Dendritic cell treated with granulocyte-macrophage colony-stimulating factor and Interleukin-4, amounts not matched to agents 40 ng/mL and 50 ng/mL, for 4 days (primary cell): ENCODE data around the gene MRTFA.
"Not testable (repeated sequence)": the region's sequence is repeated elsewhere in the genome, so short reads cannot be mapped to it uniquely, and the experiment has no call there.

Experiments
- H3K27ac Mint-ChIP-seq: one replicate; pipeline ENCODE4 v1.8.0; 2022; ENCODE audit warnings: mild to moderate bottlenecking, mixed read lengths
- H3K27me3 Mint-ChIP-seq: one replicate; pipeline ENCODE4 v1.8.0; 2022; ENCODE audit warnings: mild to moderate bottlenecking, mixed read lengths
- H3K36me3 Mint-ChIP-seq: one replicate; pipeline ENCODE4 v1.8.0; 2022; ENCODE audit warnings: low read depth, mixed read lengths
- H3K4me1 Mint-ChIP-seq: one replicate; pipeline ENCODE4 v1.8.0; 2022; ENCODE audit warnings: low read depth, mixed read lengths
- H3K4me3 Mint-ChIP-seq: one replicate; pipeline ENCODE4 v1.8.0; 2022; ENCODE audit warnings: mild to moderate bottlenecking, moderate library complexity, mixed read lengths
- H3K9me3 Mint-ChIP-seq: one replicate; pipeline ENCODE4 v1.8.0; 2022; ENCODE audit warnings: mixed read lengths
- intact Hi-C: fragments of 100-400 bp; cut with micrococcal nuclease; formaldehyde crosslinking; loops from one replicate; pipeline ENCODE4 v1.15.0; 2022

MRTFA gene

GRCh38 chr22:40560551-40560950 lies 76.0 kb downstream of the MRTFA start:
- H3K9me3 Mint-ChIP-seq: no peaks in the 10 kb centered on the region
- intact Hi-C loops: no loop called here
- no peak overlapping the region for H3K27ac Mint-ChIP-seq
- peaks cover 13% of the 10 kb centered on the region for H3K36me3 Mint-ChIP-seq
- H3K4me3 Mint-ChIP-seq: no peak overlapping the region
- H3K27me3 Mint-ChIP-seq: no peaks in the 10 kb centered on the region
- H3K4me1 Mint-ChIP-seq: peaks cover 24% of the 10 kb centered on the region

- H3K27ac Mint-ChIP-seq: no peak overlapping the region
- peaks cover 12% of the 10 kb centered on the region for H3K4me1 Mint-ChIP-seq
- H3K4me3 Mint-ChIP-seq: no peak overlapping the region
- peaks cover 8% of the 10 kb centered on the region for H3K9me3 Mint-ChIP-seq
- intact Hi-C loops: no loop called here
- peaks cover 32% of the 10 kb centered on the region for H3K36me3 Mint-ChIP-seq
- H3K27me3 Mint-ChIP-seq: no peaks in the 10 kb centered on the region
These were observed 78.5 kb downstream of the MRTFA start for GRCh38 chr22:40557972-40558371.

- Mint-ChIP-seq H3K27ac (no peak overlapping the region), H3K36me3 (peaks cover 43% of the 10 kb centered on the region), H3K4me1 (peaks cover 5% of the 10 kb centered on the region), H3K4me3 (no peak overlapping the region), H3K9me3 (peaks cover 21% of the 10 kb centered on the region), H3K27me3 (no peaks in the 10 kb centered on the region)
- intact Hi-C loops: no loop called here
These were observed 79.9 kb downstream of the MRTFA start for GRCh38 chr22:40556641-40557040.

GRCh38 chr22:40554023-40554422 lies 82.5 kb downstream of the MRTFA start:
- H3K27me3 Mint-ChIP-seq, intact Hi-C loops, H3K27ac Mint-ChIP-seq, H3K4me1 Mint-ChIP-seq, H3K4me3 Mint-ChIP-seq: not testable (repeated sequence)
- Mint-ChIP-seq H3K9me3 (peaks cover 21% of the 10 kb centered on the region), H3K36me3 (peaks cover 43% of the 10 kb centered on the region)

DNA sequence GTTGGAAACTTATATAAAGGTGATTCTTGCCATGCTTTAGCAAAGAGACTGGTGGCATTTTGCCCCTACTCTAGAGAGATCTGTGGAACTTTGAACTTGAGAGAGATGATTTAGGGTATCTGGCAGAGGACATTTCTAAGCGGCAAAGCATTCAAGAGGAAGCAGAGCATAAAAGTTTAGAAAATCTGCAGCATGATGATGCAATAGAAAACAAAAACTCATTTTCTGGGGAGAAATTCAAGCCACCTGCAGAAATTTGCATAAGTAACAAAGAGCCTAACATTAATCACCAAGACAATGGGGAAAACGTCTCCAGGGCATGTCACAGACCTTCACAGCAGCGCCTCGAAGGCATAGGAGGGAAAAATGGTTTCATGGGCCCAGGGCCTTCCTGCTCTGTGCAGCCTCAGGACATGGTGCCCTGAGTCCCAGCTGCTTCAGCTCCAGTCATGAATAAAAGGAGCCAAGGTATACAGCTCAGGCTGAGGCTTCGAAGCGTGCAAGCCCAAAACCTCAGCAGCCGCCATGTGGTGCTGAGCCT lies 83.4 kb downstream of the MRTFA start:
- intact Hi-C loops: no loop called here
- H3K27ac Mint-ChIP-seq: no peak overlapping the region
- H3K4me3 Mint-ChIP-seq: no peak overlapping the region
- no peaks in the 10 kb centered on the region for H3K4me1 Mint-ChIP-seq
- no peaks in the 10 kb centered on the region for H3K27me3 Mint-ChIP-seq
- peaks cover 21% of the 10 kb centered on the region for H3K9me3 Mint-ChIP-seq
- H3K36me3 Mint-ChIP-seq: peaks cover 52% of the 10 kb centered on the region

GRCh38 chr22:40552070-40552469 lies 84.4 kb downstream of the MRTFA start:
- H3K27me3 Mint-ChIP-seq: no peaks in the 10 kb centered on the region
- H3K27ac Mint-ChIP-seq: no peak overlapping the region
- H3K9me3 Mint-ChIP-seq: peaks cover 21% of the 10 kb centered on the region

GRCh38 chr22:40547729-40548143 lies 88.8 kb downstream of the MRTFA start:
- intact Hi-C loops: no loop called here
- no peak overlapping the region for H3K4me3 Mint-ChIP-seq
- H3K27me3 Mint-ChIP-seq: no peaks in the 10 kb centered on the region
- peaks cover 9% of the 10 kb centered on the region for H3K4me1 Mint-ChIP-seq
- peaks cover 59% of the 10 kb centered on the region for H3K36me3 Mint-ChIP-seq
- H3K9me3 Mint-ChIP-seq: peaks cover 10% of the 10 kb centered on the region
- H3K27ac Mint-ChIP-seq: no peak overlapping the region

More at GRCh38 chr22:40552070-40552469, 84.4 kb downstream of the MRTFA start:
- Mint-ChIP-seq H3K4me1 (no peaks in the 10 kb centered on the region), H3K36me3 (peaks cover 62% of the 10 kb centered on the region), H3K4me3 (no peak overlapping the region)
- intact Hi-C loops: no loop called here

- no peak overlapping the region for H3K27ac Mint-ChIP-seq
- H3K9me3 Mint-ChIP-seq: no peaks in the 10 kb centered on the region
- H3K27me3 Mint-ChIP-seq: no peaks in the 10 kb centered on the region
- intact Hi-C loops: no loop called here
- H3K36me3 Mint-ChIP-seq: peaks cover 42% of the 10 kb centered on the region
- H3K4me1 Mint-ChIP-seq: peaks cover 17% of the 10 kb centered on the region
- H3K4me3 Mint-ChIP-seq: no peak overlapping the region
These were observed 91.8 kb downstream of the MRTFA start for GRCh38 chr22:40544758-40545157.

DNA sequence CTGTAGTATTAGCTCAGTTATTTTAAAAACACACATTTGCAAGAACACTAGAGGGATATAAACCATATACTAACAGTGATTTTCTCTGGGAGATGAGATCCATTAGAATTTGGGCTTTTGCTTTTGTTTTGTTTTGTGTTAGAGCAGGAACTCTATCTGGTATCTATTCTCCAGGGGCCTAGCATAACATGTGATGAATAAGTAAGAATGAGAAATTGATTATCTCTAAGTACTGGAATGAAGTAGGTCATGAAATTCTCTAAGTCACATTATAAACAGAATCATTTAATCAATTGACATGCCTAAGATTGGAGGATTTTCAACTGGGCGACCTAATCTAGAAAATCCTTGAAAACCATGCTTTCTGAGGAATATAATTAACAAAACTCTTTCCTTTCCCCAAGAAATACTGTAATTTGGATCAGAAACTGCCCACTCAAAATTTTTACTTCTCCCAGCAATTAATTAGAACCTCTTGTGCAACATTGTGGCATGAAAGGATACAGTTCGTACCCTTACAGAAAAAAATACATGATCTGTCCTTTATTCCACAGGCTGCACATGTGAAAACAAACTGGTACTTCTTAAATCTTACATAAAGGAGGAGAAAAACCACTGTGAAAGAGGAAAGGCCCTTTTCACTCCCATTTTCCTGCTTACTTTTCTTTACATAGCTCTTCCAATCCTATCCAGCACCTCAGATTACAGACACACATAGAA lies 93.5 kb downstream of the MRTFA start:
- Mint-ChIP-seq H3K27me3 (no peaks in the 10 kb centered on the region), H3K4me1 (peaks cover 17% of the 10 kb centered on the region), H3K4me3 (no peak overlapping the region), H3K36me3 (peaks cover 26% of the 10 kb centered on the region), H3K9me3 (no peaks in the 10 kb centered on the region), H3K27ac (peak overlapping the region; percentile 34)
- intact Hi-C loops: no loop called here

GRCh38 chr22:40541300-40541699 lies 95.2 kb downstream of the MRTFA start:
- Mint-ChIP-seq H3K4me3 (no peak overlapping the region), H3K36me3 (peaks cover 10% of the 10 kb centered on the region), H3K27ac (no peak overlapping the region), H3K4me1 (peaks cover 17% of the 10 kb centered on the region), H3K27me3 (no peaks in the 10 kb centered on the region), H3K9me3 (no peaks in the 10 kb centered on the region)
- intact Hi-C loops: no loop called here

DNA sequence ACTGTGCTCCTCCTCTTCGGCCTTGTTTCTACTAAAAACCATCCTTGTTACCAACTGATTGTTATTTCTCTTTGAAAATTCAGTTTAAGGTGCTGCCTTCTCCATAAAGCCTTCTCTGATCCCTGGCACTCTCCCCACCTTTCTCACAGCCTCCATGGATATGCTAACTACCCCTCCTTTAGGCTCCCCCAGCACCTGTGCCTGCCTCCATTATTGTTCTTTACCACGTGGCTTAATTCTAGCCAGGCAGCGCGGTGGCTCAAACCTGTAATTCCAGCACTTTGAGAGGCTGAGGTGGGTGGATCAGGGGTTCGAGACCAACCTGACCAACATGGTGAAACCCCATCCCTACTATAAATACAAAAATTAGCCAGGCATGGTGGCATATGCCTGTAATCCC lies 96.3 kb downstream of the MRTFA start:
- H3K4me1 Mint-ChIP-seq: peaks cover 21% of the 10 kb centered on the region
- no peaks in the 10 kb centered on the region for H3K27me3 Mint-ChIP-seq
- no peak overlapping the region for H3K27ac Mint-ChIP-seq
- H3K4me3 Mint-ChIP-seq: no peak overlapping the region
- intact Hi-C loops: no loop called here
- no peaks in the 10 kb centered on the region for H3K36me3 Mint-ChIP-seq
- no peaks in the 10 kb centered on the region for H3K9me3 Mint-ChIP-seq

DNA sequence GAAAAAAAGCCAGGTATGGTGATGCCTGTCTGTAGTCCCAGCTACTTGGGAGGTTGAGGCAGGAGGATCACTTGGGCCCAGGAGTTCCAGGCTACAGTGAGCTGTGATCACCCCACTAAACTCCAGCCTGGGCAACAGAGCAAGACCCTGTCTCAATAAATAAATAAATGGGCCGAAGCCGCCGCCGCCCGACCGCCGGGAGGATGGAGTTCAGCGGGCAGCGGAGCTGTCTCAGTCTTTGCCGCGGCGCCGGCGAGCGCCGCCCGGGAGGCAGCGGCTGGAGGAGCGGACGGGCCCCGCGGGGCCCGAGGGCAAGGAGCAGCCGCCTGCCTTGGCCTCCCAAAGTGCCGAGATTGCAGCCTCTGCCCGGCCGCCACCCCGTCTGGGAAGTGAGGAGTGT lies 100.4 kb downstream of the MRTFA start:
- H3K27ac Mint-ChIP-seq, H3K36me3 Mint-ChIP-seq, H3K27me3 Mint-ChIP-seq, H3K9me3 Mint-ChIP-seq, intact Hi-C loops, H3K4me3 Mint-ChIP-seq: not testable (repeated sequence)
- peaks cover 41% of the 10 kb centered on the region for H3K4me1 Mint-ChIP-seq

- no peaks in the 10 kb centered on the region for H3K9me3 Mint-ChIP-seq
- H3K4me3 Mint-ChIP-seq: no peak overlapping the region
- peaks cover 41% of the 10 kb centered on the region for H3K4me1 Mint-ChIP-seq
- H3K27ac Mint-ChIP-seq: peak overlapping the region; percentile 59
- intact Hi-C loops: no loop called here
- H3K36me3 Mint-ChIP-seq: no peaks in the 10 kb centered on the region
- no peaks in the 10 kb centered on the region for H3K27me3 Mint-ChIP-seq
These were observed 100.9 kb downstream of the MRTFA start for GRCh38 chr22:40535642-40536041.

- Mint-ChIP-seq H3K36me3 (no peaks in the 10 kb centered on the region), H3K9me3 (no peaks in the 10 kb centered on the region), H3K27ac (peak overlapping the region; percentile 59), H3K4me3 (no peak overlapping the region), H3K4me1 (peaks cover 44% of the 10 kb centered on the region), H3K27me3 (no peaks in the 10 kb centered on the region)
- intact Hi-C loops: no loop called here
These were observed 101.4 kb downstream of the MRTFA start for GRCh38 chr22:40535189-40535512.
